ENCODE results near the gene RESF1.
A peak's percentile ranks its signal among the peaks of the same experiment; 100 is the strongest.
"Not testable (repeated sequence)": the region's sequence is repeated elsewhere in the genome, so short reads cannot be mapped to it uniquely, and the experiment has no call there.

RESF1 gene

GRCh38 chr12:31959161-31959700 is at the start of gene RESF1:
RESF1 (plus strand) TSS chr12:31959415; CDS start chr12:31980956, 21,541 bp downstream.
- DNase-seq, result peak; percentile 78

GRCh38 chr12:31914927-31915326 is 44.3 kb upstream of the RESF1 start:
- no peak for DNase-seq

- no peak for DNase-seq
These were observed 43.8 kb upstream of the RESF1 start for GRCh38 chr12:31915446-31915845.

GRCh38 chr12:31922341-31923062 is 36.7 kb upstream of the RESF1 start:
- DNase-seq, result no peak

GRCh38 chr12:31923063-31923412 is 36.2 kb upstream of the RESF1 start:
- no peak for DNase-seq

- no peak for DNase-seq
These were observed 30.8 kb upstream of the RESF1 start for GRCh38 chr12:31928246-31929026.

- no peak for DNase-seq
These were observed 30.1 kb upstream of the RESF1 start for GRCh38 chr12:31929027-31929526.

GRCh38 chr12:31931796-31932715 is 27.2 kb upstream of the RESF1 start:
- no peak for DNase-seq

- DNase-seq, result no peak
These were observed 14.9 kb upstream of the RESF1 start for GRCh38 chr12:31944299-31944698.

GRCh38 chr12:31947971-31948370 is 11.2 kb upstream of the RESF1 start:
- DNase-seq, result no peak

- DNase-seq, result not testable (repeated sequence)
These were observed 10.4 kb upstream of the RESF1 start for GRCh38 chr12:31948697-31949359.

- DNase-seq, result no peak
These were observed 9.1 kb upstream of the RESF1 start for GRCh38 chr12:31950088-31950487.

- DNase-seq, result no peak
These were observed 8.7 kb upstream of the RESF1 start for GRCh38 chr12:31950492-31950891.

GRCh38 chr12:31951008-31951407 is 8.2 kb upstream of the RESF1 start:
- DNase-seq, result no peak

GRCh38 chr12:31951939-31952338 is 7.3 kb upstream of the RESF1 start:
- no peak for DNase-seq

GRCh38 chr12:31952418-31952817 is 6.8 kb upstream of the RESF1 start:
- DNase-seq, result no peak

- DNase-seq, result no peak
These were observed 4.0 kb upstream of the RESF1 start for GRCh38 chr12:31954925-31955858.

- DNase-seq, result no peak
These were observed 550 bp upstream of the RESF1 start for GRCh38 chr12:31958569-31959160.

GRCh38 chr12:31959701-31960391 is 631 bp downstream of the RESF1 start:
- DNase-seq, result peak; percentile 57

- DNase-seq, result no peak
These were observed 1.9 kb downstream of the RESF1 start for GRCh38 chr12:31961137-31961536.
